H1 (cell line): ENCODE measurements around the gene RRBP1. TPM values are rescaled to one million over a fixed set of nuclear protein-coding genes. Genes with fewer than 3 reads are reported as not detected.

Experiments used
- CTCF ChIA-PET: fragments of 300-600 bp; sonication (Branson Sonifier 250); formaldehyde crosslinking; loops from one replicate; lab custom pipeline; 2021; ENCODE audit not compliant: partially characterized antibody; lab: Charles Lee
- POLR2A ChIA-PET: fragments of 300-600 bp; sonication (Branson Sonifier 250); formaldehyde crosslinking; loops from one replicate; lab custom pipeline; 2021; ENCODE audit warnings: inconsistent platforms; ENCODE audit not compliant: partially characterized antibody; lab: Charles Lee
- DNase-seq, 2 experiments: peaks; one replicate each; pipeline versions ENCODE4 v3.0.0 to v3.0.0-alpha.2; 2010 to 2022; ENCODE audit warnings: low spot score in 2 of 2, low read depth in 1 of 2, mixed read lengths in 1 of 2
- FAIRE-seq: peaks from 2 replicates; lab custom pipeline; 2011; peaks lifted over from hg19 to GRCh38; lab: Jason Lieb, UNC
- H2AFZ ChIP-seq: 2 replicates; pipeline ENCODE4 v1.8.1; 2012; ENCODE audit warnings: low read length, inconsistent platforms
- H2AK5ac ChIP-seq: 2 replicates; pipeline ENCODE4 v1.6.1; 2013; ENCODE audit warnings: low read depth, low read length
- H2BK120ac ChIP-seq: replicated peaks from 2 replicates; pipeline ENCODE3; 2013; ENCODE audit warnings: low read depth, low read length, inconsistent platforms
- H2BK12ac ChIP-seq: 2 replicates; pipeline ENCODE4 v1.6.1; 2013; ENCODE audit warnings: low read depth, low read length
- H2BK15ac ChIP-seq: 2 replicates; pipeline ENCODE4 v1.6.1; 2013; ENCODE audit warnings: low read length
- H2BK20ac ChIP-seq: 2 replicates; pipeline ENCODE4 v1.6.1; 2013; ENCODE audit warnings: low read length
- H2BK5ac ChIP-seq: 2 replicates; pipeline ENCODE4 v1.6.1; 2013; ENCODE audit warnings: low read depth, low read length
- H3K14ac ChIP-seq: 2 replicates; pipeline ENCODE4 v1.6.1; 2013; ENCODE audit warnings: inconsistent platforms; ENCODE audit not compliant: insufficient read length
- H3K18ac ChIP-seq: 2 replicates; pipeline ENCODE4 v1.6.1; 2013; ENCODE audit warnings: low read length; ENCODE audit errors: extremely low read depth
- H3K23ac ChIP-seq: 2 replicates; pipeline ENCODE4 v1.6.1; 2013; ENCODE audit warnings: inconsistent platforms; ENCODE audit not compliant: insufficient read length
- H3K23me2 ChIP-seq: 2 replicates; pipeline ENCODE4 v1.6.1; 2013; ENCODE audit warnings: low read depth, low read length
- H3K27ac ChIP-seq: 2 replicates; pipeline ENCODE4 v1.6.1; 2011; ENCODE audit warnings: low read depth, low read length, inconsistent platforms
- H3K27me3 ChIP-seq, 4 experiments: replicated peaks in 1 of 4; 1 replicate in 1 of 4; 2 replicates in 3 of 4; pipeline versions ENCODE4 v1.6.1 to v1.8.1; 2011 to 2013; ENCODE audit warnings: low read length in 3 of 4, mild to moderate bottlenecking in 3 of 4, inconsistent platforms in 2 of 4, mixed read lengths in 2 of 4, moderate library complexity in 1 of 4; ENCODE audit not compliant: control insufficient read depth in 3 of 4, insufficient read depth in 3 of 4; ENCODE audit errors: extremely low read depth in 1 of 4
- H3K36me3 ChIP-seq, 4 experiments: 2 replicates each; pipeline versions ENCODE4 v1.6.1 to v1.8.1; 2011 to 2013; ENCODE audit warnings: mild to moderate bottlenecking in 4 of 4, low read length in 3 of 4, moderate library complexity in 2 of 4, control low read depth in 1 of 4, inconsistent platforms in 1 of 4; ENCODE audit not compliant: insufficient read depth in 4 of 4, control insufficient read depth in 2 of 4
- H3K4ac ChIP-seq: replicated peaks from 2 replicates; pipeline ENCODE3; 2013; ENCODE audit warnings: low read length, low read depth, mixed read lengths, inconsistent platforms; ENCODE audit not compliant: insufficient read length
- H3K4me1 ChIP-seq, 4 experiments: replicated peaks in 1 of 4; 1 replicate in 1 of 4; 2 replicates in 3 of 4; pipeline versions ENCODE4 v1.6.1 to v1.8.1; 2011 to 2013; ENCODE audit warnings: low read length in 3 of 4, inconsistent platforms in 2 of 4, mixed read lengths in 1 of 4; ENCODE audit not compliant: insufficient read depth in 4 of 4, control insufficient read depth in 3 of 4
- H3K4me2 ChIP-seq, 2 experiments: 2 replicates each; pipeline versions ENCODE4 v1.6.1 to v1.8.1; 2011 to 2013; ENCODE audit warnings: low read depth in 2 of 2, low read length in 2 of 2, control low read depth in 1 of 2, inconsistent platforms in 1 of 2, mild to moderate bottlenecking in 1 of 2; ENCODE audit not compliant: insufficient read depth in 1 of 2
- H3K4me3 ChIP-seq, 4 experiments: fragments of 200-600, 300-600 bp in 1 of 4; sonication (generic), shearing (Covaris generic), sonication (Bioruptor Twin) in 1 of 4; 2 replicates each; pipeline versions ENCODE4 v1.5.1 to v1.8.1; 2011 to 2016; ENCODE audit warnings: low read length in 4 of 4, low read depth in 3 of 4, control low read depth in 2 of 4, inconsistent platforms in 2 of 4, mild to moderate bottlenecking in 2 of 4, mixed read lengths in 1 of 4, moderate library complexity in 1 of 4; ENCODE audit not compliant: insufficient read depth in 2 of 4; ENCODE audit errors: extremely low read depth in 1 of 4
- H3K56ac ChIP-seq: replicated peaks from 2 replicates; pipeline ENCODE3; 2013; ENCODE audit warnings: low read depth, mild to moderate bottlenecking, mixed read lengths, low read length, inconsistent platforms; ENCODE audit not compliant: insufficient read length
- H3K79me1 ChIP-seq: 2 replicates; pipeline ENCODE4 v1.6.1; 2013; ENCODE audit warnings: low read depth, low read length, control low read depth
- H3K79me2 ChIP-seq, 2 experiments: 2 replicates each; pipeline versions ENCODE4 v1.6.1 to v1.8.1; 2012 to 2013; ENCODE audit warnings: low read length in 2 of 2, mild to moderate bottlenecking in 2 of 2, inconsistent platforms in 1 of 2; ENCODE audit not compliant: insufficient read depth in 2 of 2, control insufficient read depth in 1 of 2
- H3K9ac ChIP-seq, 4 experiments: replicated peaks in 1 of 4; 1 replicate in 1 of 4; 2 replicates in 3 of 4; pipeline versions ENCODE4 v1.6.1 to v1.8.1; 2011 to 2013; ENCODE audit warnings: low read depth in 3 of 4, low read length in 3 of 4, control low read depth in 2 of 4, mild to moderate bottlenecking in 2 of 4, moderate library complexity in 2 of 4, inconsistent platforms in 1 of 4; ENCODE audit errors: extremely low read depth in 1 of 4
- H3K9me3 ChIP-seq, 2 experiments: 2 replicates each; pipeline versions ENCODE4 v1.6.1 to v1.8.1; 2012 to 2013; ENCODE audit warnings: mild to moderate bottlenecking in 2 of 2, moderate library complexity in 2 of 2, control low read depth in 1 of 2, inconsistent platforms in 1 of 2, low read depth in 1 of 2, low read length in 1 of 2, mixed read lengths in 1 of 2; ENCODE audit not compliant: insufficient read depth in 2 of 2
- H4K20me1 ChIP-seq, 2 experiments: replicated peaks in 1 of 2; 2 replicates each; pipeline versions ENCODE3 to v1.8.1; 2011 to 2013; ENCODE audit warnings: inconsistent platforms in 2 of 2, low read length in 2 of 2, mild to moderate bottlenecking in 1 of 2; ENCODE audit not compliant: insufficient read depth in 2 of 2, control insufficient read depth in 1 of 2
- H4K5ac ChIP-seq: 2 replicates; pipeline ENCODE4 v1.6.1; 2013; ENCODE audit warnings: low read length, low read depth, mixed read lengths, inconsistent platforms; ENCODE audit not compliant: insufficient read length
- H4K8ac ChIP-seq: 2 replicates; pipeline ENCODE4 v1.8.0; 2013; ENCODE audit warnings: mild to moderate bottlenecking, moderate library complexity, low read length, inconsistent platforms; ENCODE audit not compliant: insufficient read depth; ENCODE audit errors: extremely low read depth
- H4K91ac ChIP-seq: replicated peaks from 2 replicates; pipeline ENCODE3; 2013; ENCODE audit warnings: low read length, mixed read lengths, inconsistent platforms; ENCODE audit not compliant: insufficient read length
- CTCF ChIP-seq, 3 experiments: IDR thresholded peaks; 1 replicate in 2 of 3; 2 replicates in 1 of 3; pipeline versions ENCODE4 v1.5.1 to v1.6.1; 2011; ENCODE audit warnings: low read length in 3 of 3, mild to moderate bottlenecking in 3 of 3, inconsistent platforms in 2 of 3, low read depth in 1 of 3, moderate library complexity in 1 of 3; ENCODE audit not compliant: insufficient read depth in 1 of 3; ENCODE audit errors: control extremely low read depth in 1 of 3
- KDM5A ChIP-seq: fragments of 200-600 bp; IDR thresholded peaks from 2 replicates; pipeline ENCODE4 v1.7.1; 2012; ENCODE audit warnings: mild to moderate bottlenecking, low read length, inconsistent platforms, mixed read lengths
- MAX ChIP-seq: IDR thresholded peaks from 2 replicates; pipeline ENCODE4 v1.6.1; 2012; ENCODE audit warnings: inconsistent platforms
- WGBS, 2 experiments: shearing (Covaris generic) in 1 of 2; methylation state at CpG; one replicate each; pipeline versions ENCODE4 v1.1.6 to v1.1.7; 2013 to 2015; ENCODE audit warnings: low lambda C conversion rate in 2 of 2, mixed read lengths in 2 of 2, inconsistent platforms in 1 of 2, low coverage in 1 of 2, missing lambda C conversion rate in 1 of 2; ENCODE audit not compliant: insufficient replicate concordance in 2 of 2, insufficient coverage in 1 of 2, insufficient read length in 1 of 2; ENCODE audit errors: extremely low coverage in 1 of 2, missing lambda C conversion rate in 1 of 2; 5-methylcytosine and 5-hydroxymethylcytosine counted together
- polyA plus RNA-seq, 7 experiments: library from polyadenylated mRNA; depleted of rRNA in 3 of 7; stranded (reverse) in 5 of 7; unstranded in 2 of 7; fragments of >200 nt in 5 of 7; fragments of 200-250 nt in 2 of 7; gene quantifications; 1 replicate in 5 of 7; 2 replicates in 1 of 7; 4 replicates in 1 of 7; pipeline versions ENCODE4 v1.2.1 to v1.2.3, GENCODE V29; 2011 to 2013; ENCODE audit warnings: missing spikeins in 2 of 7, mixed read lengths in 2 of 7
- total RNA-seq: library from RNA; stranded (reverse); fragmentation: NEBNext Ultra II Directional; extraction: Animal tissue kit (Norgen Biotek cat#: 25700); gene quantifications from 2 replicates; pipeline ENCODE4 v1.2.1, GENCODE V29; 2021

RRBP1 gene
- total and polyA plus RNA-seq, 2 of the 8 experiments (the other 6 are each of a cell fraction or from before 2014, with no cell fraction given), result 15.9 to 157 TPM

GRCh38 chr20:17679941-17680835, 1.9 kb downstream of the RRBP1 start:
- DNase-seq (no peak), FAIRE-seq (no peak)
- peaks cover 6 to 12% (median 9%) of the 10 kb centered on the region in 4 experiments; a peak in 6 of 7 replicates for H3K4me1 ChIP-seq
- no peaks in the 10 kb centered on the region for H3K9me3 ChIP-seq
- no peak overlapping the region for H2AK5ac ChIP-seq
- peak overlapping the region; percentile 14; the same call in 1 of the 2 replicates for H3K27ac ChIP-seq
- no peak overlapping the region for H3K14ac ChIP-seq
- no peak for TF ChIP-seq KDM5A
- no peak for TF ChIP-seq CTCF (IDR thresholded peaks at IDR 0.05; ENCODE audit: control extremely low read depth in 1 of 3, insufficient read depth in 1 of 3, low read depth in 1 of 3, low read length in 3 of 3)
- TF ChIP-seq MAX, result no peak
- no peak overlapping the region; the same call in none of the 2 replicates for H3K18ac ChIP-seq
- ChIA-PET CTCF (interaction anchor here (0.6 to 4.0 kb wide), 16 partner anchors 11 to 258 kb away, joined by 3 to 21 read pairs (median 3); no protein-coding TSS in a partner anchor), POLR2A (interaction anchor here (1.0 to 3.6 kb wide), 9 partner anchors 9 to 289 kb away, joined by 3 to 19 read pairs (median 4); partner anchors contain the start of genes MGME1 and SNX5)
- WGBS, 2 experiments, result 39% methylated on average over 23 of the region's 27 CpGs; no CpG with 5 or more reads in 1 of the 2 experiments
- no peak overlapping the region for H4K5ac ChIP-seq
- H3K4me2 ChIP-seq, result peak overlapping the region; percentile 86 to 95
- H3K23ac ChIP-seq, result no peak overlapping the region
- peaks cover 0 to 8% (median 1%) of the 10 kb centered on the region in 4 experiments; a peak in 3 of 8 replicates for H3K36me3 ChIP-seq
- H4K8ac ChIP-seq, result peak overlapping the region; percentile 58; the same call in 1 of the 2 replicates
- H3K56ac ChIP-seq, result no peak overlapping the region
- peaks cover 24% of the 10 kb centered on the region for H3K79me1 ChIP-seq
- peaks cover 23 to 56% of the 10 kb centered on the region in 2 experiments for H3K79me2 ChIP-seq
- H2AFZ ChIP-seq, result no peak overlapping the region
- H3K27me3 ChIP-seq, result no peaks in the 10 kb centered on the region
- peaks cover 8 to 19% of the 10 kb centered on the region in 2 experiments for H4K20me1 ChIP-seq
- H2BK15ac ChIP-seq, result 0 out of 2 replicates have a peak overlapping the region, but pooled peaks have one; percentile 40
- H2BK20ac ChIP-seq, result no peak overlapping the region
- no peak overlapping the region for H4K91ac ChIP-seq
- H2BK12ac ChIP-seq, result no peak overlapping the region
- peak overlapping the region; percentile 26 to 59 (median 32) for H3K9ac ChIP-seq
- peak overlapping the region; percentile 87 to 96 (median 94) for H3K4me3 ChIP-seq
- H3K4ac ChIP-seq, result no peak overlapping the region
- no peak overlapping the region for H2BK120ac ChIP-seq
- peak overlapping the region; percentile 55; the same call in 1 of the 2 replicates for H2BK5ac ChIP-seq
- H3K23me2 ChIP-seq, result peaks cover 10% of the 10 kb centered on the region; the same call in 1 of the 2 replicates
